Measurements from ENCODE around the gene CADM2. TPM values are rescaled to one million over a fixed set of nuclear protein-coding genes. Genes with fewer than 3 reads are reported as not detected.

Gene CADM2
- total and polyA plus RNA-seq, 3 donors from 2014 or later: 1.3 to 4.0 (median 2.7) TPM

DNA sequence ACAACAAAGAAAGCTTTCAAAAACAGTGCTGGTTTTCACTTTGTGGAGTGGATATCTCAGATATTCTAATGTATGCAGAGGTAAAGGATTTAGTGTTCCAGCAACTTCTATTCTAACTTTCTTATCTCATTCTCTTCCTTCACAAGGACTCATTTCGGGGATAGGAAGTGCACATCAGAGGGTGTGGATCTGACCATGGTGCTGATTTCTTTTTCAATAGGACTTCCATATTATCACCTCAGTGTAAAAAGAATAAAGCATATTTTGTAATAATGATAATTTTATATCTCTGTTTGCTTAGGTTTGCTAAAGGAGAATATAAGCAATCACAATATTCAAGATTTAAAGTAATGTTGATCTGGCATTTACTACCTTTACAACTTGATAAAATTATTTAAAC, 12.5 kb upstream of the CADM2 start:
- H3K27me3 ChIP-seq: no peaks in the 10 kb centered on the region
- no peaks in the 10 kb centered on the region for H3K36me3 ChIP-seq (ENCODE audit: low read depth, missing control alignments)
- DNase-seq: no peak
- intact Hi-C loops (cut with DNase I; ENCODE audit: low total_unique reads): no loop called here
- H3K4me3 ChIP-seq: no peak overlapping the region
- TF ChIP-seq, protein P1, sequence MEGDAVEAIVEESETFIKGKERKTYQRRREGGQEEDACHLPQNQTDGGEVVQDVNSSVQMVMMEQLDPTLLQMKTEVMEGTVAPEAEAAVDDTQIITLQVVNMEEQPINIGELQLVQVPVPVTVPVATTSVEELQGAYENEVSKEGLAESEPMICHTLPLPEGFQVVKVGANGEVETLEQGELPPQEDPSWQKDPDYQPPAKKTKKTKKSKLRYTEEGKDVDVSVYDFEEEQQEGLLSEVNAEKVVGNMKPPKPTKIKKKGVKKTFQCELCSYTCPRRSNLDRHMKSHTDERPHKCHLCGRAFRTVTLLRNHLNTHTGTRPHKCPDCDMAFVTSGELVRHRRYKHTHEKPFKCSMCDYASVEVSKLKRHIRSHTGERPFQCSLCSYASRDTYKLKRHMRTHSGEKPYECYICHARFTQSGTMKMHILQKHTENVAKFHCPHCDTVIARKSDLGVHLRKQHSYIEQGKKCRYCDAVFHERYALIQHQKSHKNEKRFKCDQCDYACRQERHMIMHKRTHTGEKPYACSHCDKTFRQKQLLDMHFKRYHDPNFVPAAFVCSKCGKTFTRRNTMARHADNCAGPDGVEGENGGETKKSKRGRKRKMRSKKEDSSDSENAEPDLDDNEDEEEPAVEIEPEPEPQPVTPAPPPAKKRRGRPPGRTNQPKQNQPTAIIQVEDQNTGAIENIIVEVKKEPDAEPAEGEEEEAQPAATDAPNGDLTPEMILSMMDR (IDR thresholded peaks at IDR 0.05): no peak
- TF ChIP-seq POLR2A (IDR thresholded peaks at IDR 0.05): no peak
- no peaks in the 10 kb centered on the region for H3K4me1 ChIP-seq
- H3K27ac ChIP-seq: no peak overlapping the region
- no peaks in the 10 kb centered on the region for H3K9me3 ChIP-seq
- 19 to 24% methylated on average over 1 of the region's 1 CpG for WGBS, 2 donors

DNA sequence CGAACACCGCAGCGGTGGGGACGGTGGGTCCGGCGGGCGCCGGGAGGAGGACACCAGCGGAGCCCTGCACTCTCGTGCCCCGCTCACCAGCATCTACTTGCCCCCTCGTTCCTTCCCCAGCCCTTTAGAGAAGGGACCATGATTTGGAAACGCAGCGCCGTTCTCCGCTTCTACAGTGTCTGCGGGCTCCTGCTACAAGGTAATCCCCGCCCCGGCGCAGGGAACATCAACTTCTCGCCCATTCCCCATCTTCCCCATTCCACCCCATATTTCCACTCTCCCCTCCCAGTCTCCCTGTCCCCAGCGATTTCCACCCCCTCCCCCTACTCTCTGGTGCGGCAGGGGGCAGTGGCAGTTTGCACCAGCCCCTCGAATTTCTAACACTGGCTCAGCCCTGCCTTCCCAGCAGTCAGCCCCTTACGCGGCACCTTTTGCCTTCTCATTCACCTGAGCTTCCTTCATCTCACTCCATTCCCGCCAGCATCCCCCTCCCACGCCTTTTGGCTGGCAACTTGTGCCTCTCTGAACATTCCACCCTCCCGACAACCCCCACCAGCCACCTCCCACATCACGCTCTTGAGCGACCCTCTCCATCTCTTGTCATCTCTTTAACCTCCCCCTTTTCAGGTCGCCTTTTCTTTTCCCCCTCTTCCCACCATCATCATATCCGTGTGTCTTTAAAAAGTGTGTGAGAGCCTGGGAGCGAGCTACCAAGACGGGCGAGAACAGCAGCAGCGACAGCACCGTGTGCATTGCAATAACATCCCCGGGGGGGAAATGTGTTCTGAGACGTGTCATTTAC, 882 bp downstream of the CADM2 start:
- Histone ChIP-seq H3K36me3 (ENCODE audit: low read depth, missing control alignments) (no peaks in the 10 kb centered on the region), H3K4me1 (peaks cover 9% of the 10 kb centered on the region), H3K4me3 (peak overlapping the region; percentile 49 to 50), H3K9me3 (no peaks in the 10 kb centered on the region), H3K27me3 (no peaks in the 10 kb centered on the region), H3K27ac (no peak overlapping the region)
- WGBS, 2 donors: 0 to 1% methylated on average over 28 to 40 of the region's 40 CpGs
- no peak for DNase-seq
- TF ChIP-seq, protein P1 (IDR thresholded peaks at IDR 0.05): no peak
- TF ChIP-seq POLR2A (IDR thresholded peaks at IDR 0.05): no peak
- intact Hi-C loops (cut with DNase I; ENCODE audit: low total_unique reads): no loop called here

DNA sequence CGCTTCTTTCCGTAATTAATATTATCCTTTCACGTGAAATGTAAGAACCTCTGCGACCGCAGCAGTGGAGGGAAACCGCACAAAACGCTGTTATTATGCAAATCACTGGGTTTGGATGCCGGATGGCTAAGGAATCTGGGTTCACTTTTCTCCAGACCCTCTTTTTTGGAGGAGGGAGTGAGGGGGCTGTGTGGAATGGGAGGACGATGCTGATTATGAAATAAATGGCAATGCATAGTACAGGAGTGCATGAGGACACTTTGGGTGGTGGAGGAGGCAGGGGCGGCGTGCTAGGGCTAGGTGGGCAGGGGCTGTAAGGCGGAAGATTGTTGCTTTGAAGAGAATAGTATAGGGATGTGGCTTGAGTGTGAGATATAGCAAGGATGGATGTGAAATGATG, 1.8 kb downstream of the CADM2 start:
- WGBS, 2 donors: 12 to 22% methylated on average over 12 of the region's 12 CpGs
- intact Hi-C loops (cut with DNase I; ENCODE audit: low total_unique reads): no loop called here
- Histone ChIP-seq H3K27ac (no peak overlapping the region), H3K27me3 (no peaks in the 10 kb centered on the region), H3K36me3 (ENCODE audit: low read depth, missing control alignments) (no peaks in the 10 kb centered on the region), H3K4me3 (no peak overlapping the region), H3K9me3 (no peaks in the 10 kb centered on the region), H3K4me1 (peaks cover 9% of the 10 kb centered on the region)
- no peak for DNase-seq
- TF ChIP-seq, protein P1 (IDR thresholded peaks at IDR 0.05): no peak
- TF ChIP-seq POLR2A (IDR thresholded peaks at IDR 0.05): no peak

DNA sequence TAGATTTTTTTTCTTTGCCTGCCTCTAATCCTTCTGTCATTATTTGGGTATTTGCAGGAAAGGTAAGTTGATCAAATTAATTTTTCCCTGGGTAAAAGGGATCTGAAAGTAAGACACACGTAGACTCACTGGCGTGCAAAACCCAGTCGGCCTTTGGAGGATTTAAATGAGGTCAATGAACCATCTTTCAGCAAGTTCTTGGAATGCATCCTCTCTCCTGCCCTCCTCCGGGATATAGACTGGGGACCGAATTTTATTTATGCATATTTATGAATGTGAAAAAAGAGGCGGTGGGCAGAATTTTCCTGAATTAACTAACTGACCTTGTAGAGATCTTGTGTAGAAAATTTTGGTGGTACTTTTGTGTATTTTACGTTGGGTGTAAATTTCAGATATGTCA, 2.2 kb downstream of the CADM2 start:
- H3K4me3 ChIP-seq: no peak overlapping the region

More for the DNA sequence above, 2.2 kb downstream of the CADM2 start:
- Histone ChIP-seq H3K36me3 (ENCODE audit: low read depth, missing control alignments) (no peaks in the 10 kb centered on the region), H3K27me3 (no peaks in the 10 kb centered on the region), H3K27ac (no peak overlapping the region), H3K4me1 (peaks cover 9% of the 10 kb centered on the region), H3K9me3 (no peaks in the 10 kb centered on the region)
- no peak for DNase-seq
- 23 to 30% methylated on average over 7 of the region's 7 CpGs for WGBS, 2 donors
- intact Hi-C loops (cut with DNase I; ENCODE audit: low total_unique reads): no loop called here
- no peak for TF ChIP-seq POLR2A (IDR thresholded peaks at IDR 0.05)
- TF ChIP-seq, protein P1 (IDR thresholded peaks at IDR 0.05): no peak
